SK-N-MC (cell line): ENCODE results near the gene LGMN.

ENCODE experiments used
- DNase-seq: peaks from one replicate; pipeline ENCODE4 v3.0.0-alpha.2; 2011; ENCODE audit warnings: low read depth, low spot score
- H3K27ac ChIP-seq: fragments of 200-600 bp; sonication (generic); 2 replicates; pipeline ENCODE4 v1.5.1; 2016; ENCODE audit warnings: mixed run types
- H3K36me3 ChIP-seq: fragments of 200-600 bp; sonication (generic); 2 replicates; pipeline ENCODE4 v1.6.1; 2017; ENCODE audit warnings: antibody characterized with exemption, low read length, mixed read lengths; ENCODE audit not compliant: insufficient read depth
- H3K4me3 ChIP-seq: fragments of 200-600 bp; sonication (generic); 2 replicates; pipeline ENCODE4 v1.5.1; 2016
- H3K9ac ChIP-seq: fragments of 200-600 bp; sonication (generic); 2 replicates; pipeline ENCODE4 v1.8.0; 2017; ENCODE audit warnings: mixed run types, mixed read lengths; ENCODE audit not compliant: insufficient read length
- H3K9me3 ChIP-seq: fragments of 200-600 bp; sonication (generic); 2 replicates; pipeline ENCODE4 v1.6.1; 2017; ENCODE audit warnings: low read depth, mild to moderate bottlenecking, antibody characterized with exemption, low read length, moderate library complexity, mixed read lengths
- EZH2 ChIP-seq: fragments of 200-600 bp; sonication (generic); IDR thresholded peaks from one replicate; pipeline ENCODE4 v1.6.1; 2017; ENCODE audit warnings: antibody characterized with exemption
- FOXP2 ChIP-seq: optimal IDR thresholded peaks from 2 replicates; pipeline ENCODE3; 2011; ENCODE audit warnings: mild to moderate bottlenecking, moderate library complexity; ENCODE audit not compliant: insufficient read depth; ENCODE audit errors: extremely low read length, control extremely low read depth
- POLR2AphosphoS5 ChIP-seq: IDR thresholded peaks from 2 replicates; pipeline ENCODE4 v1.6.1; 2012; ENCODE audit warnings: mild to moderate bottlenecking, low read depth, low read length, borderline replicate concordance

The LGMN gene

GRCh38 chr14:92735344-92735743, 13.1 kb downstream of the LGMN start:
- Histone ChIP-seq H3K27ac (no peak overlapping the region), H3K36me3 (peaks cover 21% of the 10 kb centered on the region), H3K4me3 (no peak overlapping the region), H3K9me3 (peaks cover 7% of the 10 kb centered on the region), H3K9ac (no peak overlapping the region)
- DNase-seq: no peak
- TF ChIP-seq EZH2 (no peak), FOXP2 (no peak), POLR2AphosphoS5 (no peak)

GRCh38 chr14:92734618-92735017, 13.8 kb downstream of the LGMN start:
- H3K9me3 ChIP-seq: peaks cover 7% of the 10 kb centered on the region
- H3K36me3 ChIP-seq: peaks cover 21% of the 10 kb centered on the region
- no peak overlapping the region for H3K9ac ChIP-seq
- no peak overlapping the region for H3K4me3 ChIP-seq
- no peak overlapping the region for H3K27ac ChIP-seq
- no peak for DNase-seq
- no peak for TF ChIP-seq EZH2
- no peak for TF ChIP-seq POLR2AphosphoS5
- TF ChIP-seq FOXP2: no peak

GRCh38 chr14:92733007-92733406, 15.4 kb downstream of the LGMN start:
- Histone ChIP-seq H3K36me3 (peaks cover 21% of the 10 kb centered on the region), H3K27ac (no peak overlapping the region), H3K9ac (no peak overlapping the region), H3K4me3 (no peak overlapping the region), H3K9me3 (peaks cover 7% of the 10 kb centered on the region)
- no peak for DNase-seq
- TF ChIP-seq EZH2 (no peak), FOXP2 (no peak), POLR2AphosphoS5 (no peak)

GRCh38 chr14:92731622-92732115, 16.8 kb downstream of the LGMN start:
- Histone ChIP-seq H3K36me3 (peaks cover 21% of the 10 kb centered on the region), H3K9ac (no peak overlapping the region), H3K9me3 (peaks cover 7% of the 10 kb centered on the region), H3K4me3 (no peak overlapping the region), H3K27ac (no peak overlapping the region)
- DNase-seq: no peak
- TF ChIP-seq POLR2AphosphoS5 (no peak), EZH2 (no peak), FOXP2 (no peak)

GRCh38 chr14:92729634-92730358, 18.6 kb downstream of the LGMN start:
- H3K9ac ChIP-seq: no peak overlapping the region
- TF ChIP-seq POLR2AphosphoS5 (no peak), EZH2 (no peak), FOXP2 (no peak)
- DNase-seq: no peak
- no peak overlapping the region for H3K27ac ChIP-seq
- peaks cover 7% of the 10 kb centered on the region for H3K9me3 ChIP-seq
- H3K4me3 ChIP-seq: no peak overlapping the region
- peaks cover 21% of the 10 kb centered on the region for H3K36me3 ChIP-seq

GRCh38 chr14:92728759-92729364, 19.6 kb downstream of the LGMN start:
- Histone ChIP-seq H3K27ac (no peak overlapping the region), H3K9ac (no peak overlapping the region), H3K9me3 (peaks cover 7% of the 10 kb centered on the region), H3K36me3 (peaks cover 21% of the 10 kb centered on the region), H3K4me3 (no peak overlapping the region)
- DNase-seq: no peak
- TF ChIP-seq EZH2: no peak
- TF ChIP-seq FOXP2: no peak
- TF ChIP-seq POLR2AphosphoS5: no peak

GRCh38 chr14:92726933-92727262, 21.5 kb downstream of the LGMN start:
- H3K36me3 ChIP-seq: peaks cover 11% of the 10 kb centered on the region
- no peak overlapping the region for H3K9ac ChIP-seq
- H3K27ac ChIP-seq: no peak overlapping the region

GRCh38 chr14:92726135-92726932, 22.1 kb downstream of the LGMN start:
- Histone ChIP-seq H3K36me3 (peaks cover 5% of the 10 kb centered on the region), H3K9ac (no peak overlapping the region), H3K4me3 (no peak overlapping the region), H3K27ac (no peak overlapping the region), H3K9me3 (no peaks in the 10 kb centered on the region)
- TF ChIP-seq EZH2 (no peak), POLR2AphosphoS5 (no peak), FOXP2 (no peak)
- DNase-seq: no peak

More at GRCh38 chr14:92726933-92727262, 21.5 kb downstream of the LGMN start:
- Histone ChIP-seq H3K9me3 (peaks cover 4% of the 10 kb centered on the region), H3K4me3 (no peak overlapping the region)
- no peak for TF ChIP-seq EZH2
- TF ChIP-seq FOXP2: no peak
- no peak for DNase-seq
